GM06990 (cell line): ENCODE results near the gene SEMA7A.

Experiments used
- DNase-seq: peaks from one replicate; pipeline ENCODE4 v3.0.0-alpha.2; 2011; ENCODE audit not compliant: insufficient read length; ENCODE audit errors: extremely low read depth
- H3K27me3 ChIP-seq: replicated peaks from 2 replicates; pipeline ENCODE4 v1.6.0; 2011; ENCODE audit warnings: low read length; ENCODE audit not compliant: control insufficient read depth, insufficient read depth
- H3K36me3 ChIP-seq: 2 replicates; pipeline ENCODE4 v1.5.1; 2011; ENCODE audit warnings: low read length; ENCODE audit not compliant: control insufficient read depth, insufficient read depth
- H3K4me3 ChIP-seq: replicated peaks from 2 replicates; pipeline ENCODE4 v1.5.1; 2011; ENCODE audit warnings: low read depth, mild to moderate bottlenecking, control low read depth, low read length
- TF ChIP-seq, protein P1 (sequence below): IDR thresholded peaks from 2 replicates; pipeline ENCODE4 v1.5.1; 2011; ENCODE audit warnings: low read length, control low read depth, mild to moderate bottlenecking, inconsistent platforms; ENCODE audit not compliant: insufficient read depth, poor library complexity, severe bottlenecking

Gene SEMA7A

GRCh38 chr15:74424901-74425528, 8.7 kb downstream of the SEMA7A start:
- peaks cover 53% of the 10 kb centered on the region for H3K36me3 ChIP-seq
- peak overlapping the region; percentile 18 for H3K4me3 ChIP-seq
- no peak for DNase-seq
- no peaks in the 10 kb centered on the region for H3K27me3 ChIP-seq
- TF ChIP-seq, protein P1, sequence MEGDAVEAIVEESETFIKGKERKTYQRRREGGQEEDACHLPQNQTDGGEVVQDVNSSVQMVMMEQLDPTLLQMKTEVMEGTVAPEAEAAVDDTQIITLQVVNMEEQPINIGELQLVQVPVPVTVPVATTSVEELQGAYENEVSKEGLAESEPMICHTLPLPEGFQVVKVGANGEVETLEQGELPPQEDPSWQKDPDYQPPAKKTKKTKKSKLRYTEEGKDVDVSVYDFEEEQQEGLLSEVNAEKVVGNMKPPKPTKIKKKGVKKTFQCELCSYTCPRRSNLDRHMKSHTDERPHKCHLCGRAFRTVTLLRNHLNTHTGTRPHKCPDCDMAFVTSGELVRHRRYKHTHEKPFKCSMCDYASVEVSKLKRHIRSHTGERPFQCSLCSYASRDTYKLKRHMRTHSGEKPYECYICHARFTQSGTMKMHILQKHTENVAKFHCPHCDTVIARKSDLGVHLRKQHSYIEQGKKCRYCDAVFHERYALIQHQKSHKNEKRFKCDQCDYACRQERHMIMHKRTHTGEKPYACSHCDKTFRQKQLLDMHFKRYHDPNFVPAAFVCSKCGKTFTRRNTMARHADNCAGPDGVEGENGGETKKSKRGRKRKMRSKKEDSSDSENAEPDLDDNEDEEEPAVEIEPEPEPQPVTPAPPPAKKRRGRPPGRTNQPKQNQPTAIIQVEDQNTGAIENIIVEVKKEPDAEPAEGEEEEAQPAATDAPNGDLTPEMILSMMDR = no peak

DNA sequence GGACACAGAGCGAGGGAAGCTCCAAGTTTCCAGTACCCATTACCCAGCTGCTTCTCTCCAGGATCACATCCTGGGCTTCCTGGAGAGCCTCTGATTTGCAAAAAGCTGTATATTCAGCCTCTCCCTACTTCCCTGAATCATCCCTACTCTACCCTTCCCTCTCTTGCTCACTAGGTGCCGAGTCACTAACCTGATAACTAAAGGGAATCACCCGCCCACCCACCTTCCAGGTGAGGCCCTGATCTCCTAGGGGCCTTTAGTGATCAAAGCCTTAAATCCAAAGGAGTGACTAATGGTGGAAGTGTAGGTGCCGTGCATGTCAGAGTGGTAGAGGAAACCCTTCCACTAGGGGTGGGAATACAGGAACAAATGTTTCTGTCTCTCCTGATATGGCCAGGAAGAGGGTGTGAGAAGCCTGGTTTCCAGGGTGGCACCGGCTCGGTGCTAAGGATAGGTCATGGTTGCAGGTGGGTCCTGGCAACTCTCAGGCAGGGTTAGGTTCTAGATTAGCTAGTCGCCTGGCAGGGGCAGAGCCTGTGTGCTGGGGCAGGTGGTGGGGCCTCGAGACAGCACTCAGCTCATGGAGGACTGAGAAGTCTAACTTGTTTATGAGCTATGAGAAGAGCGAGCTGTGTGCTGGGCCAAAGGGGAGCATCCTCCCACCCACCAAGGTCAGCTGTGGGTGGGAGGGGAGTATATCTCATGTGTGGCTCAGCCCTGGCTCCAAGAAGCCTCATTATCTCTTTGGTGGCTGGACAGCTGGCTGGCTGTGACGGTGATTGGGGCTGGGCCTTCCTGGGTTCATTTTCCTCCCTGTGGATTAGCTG, 10.1 kb downstream of the SEMA7A start:
- DNase-seq = no peak
- TF ChIP-seq, protein P1 = no peak
- H3K27me3 ChIP-seq = no peaks in the 10 kb centered on the region
- H3K4me3 ChIP-seq = peak overlapping the region; percentile 40
- H3K36me3 ChIP-seq = peaks cover 58% of the 10 kb centered on the region

- Histone ChIP-seq H3K4me3 (peak overlapping the region; percentile 40), H3K36me3 (peaks cover 59% of the 10 kb centered on the region), H3K27me3 (no peaks in the 10 kb centered on the region)
- DNase-seq = no peak
- TF ChIP-seq, protein P1 = no peak
Observed at GRCh38 chr15:74422652-74423430, 10.9 kb downstream of the SEMA7A start.

GRCh38 chr15:74422265-74422651, 11.5 kb downstream of the SEMA7A start:
- Histone ChIP-seq H3K36me3 (peaks cover 64% of the 10 kb centered on the region), H3K4me3 (peak overlapping the region; percentile 40), H3K27me3 (no peaks in the 10 kb centered on the region)
- DNase-seq = no peak
- TF ChIP-seq, protein P1 = no peak

DNA sequence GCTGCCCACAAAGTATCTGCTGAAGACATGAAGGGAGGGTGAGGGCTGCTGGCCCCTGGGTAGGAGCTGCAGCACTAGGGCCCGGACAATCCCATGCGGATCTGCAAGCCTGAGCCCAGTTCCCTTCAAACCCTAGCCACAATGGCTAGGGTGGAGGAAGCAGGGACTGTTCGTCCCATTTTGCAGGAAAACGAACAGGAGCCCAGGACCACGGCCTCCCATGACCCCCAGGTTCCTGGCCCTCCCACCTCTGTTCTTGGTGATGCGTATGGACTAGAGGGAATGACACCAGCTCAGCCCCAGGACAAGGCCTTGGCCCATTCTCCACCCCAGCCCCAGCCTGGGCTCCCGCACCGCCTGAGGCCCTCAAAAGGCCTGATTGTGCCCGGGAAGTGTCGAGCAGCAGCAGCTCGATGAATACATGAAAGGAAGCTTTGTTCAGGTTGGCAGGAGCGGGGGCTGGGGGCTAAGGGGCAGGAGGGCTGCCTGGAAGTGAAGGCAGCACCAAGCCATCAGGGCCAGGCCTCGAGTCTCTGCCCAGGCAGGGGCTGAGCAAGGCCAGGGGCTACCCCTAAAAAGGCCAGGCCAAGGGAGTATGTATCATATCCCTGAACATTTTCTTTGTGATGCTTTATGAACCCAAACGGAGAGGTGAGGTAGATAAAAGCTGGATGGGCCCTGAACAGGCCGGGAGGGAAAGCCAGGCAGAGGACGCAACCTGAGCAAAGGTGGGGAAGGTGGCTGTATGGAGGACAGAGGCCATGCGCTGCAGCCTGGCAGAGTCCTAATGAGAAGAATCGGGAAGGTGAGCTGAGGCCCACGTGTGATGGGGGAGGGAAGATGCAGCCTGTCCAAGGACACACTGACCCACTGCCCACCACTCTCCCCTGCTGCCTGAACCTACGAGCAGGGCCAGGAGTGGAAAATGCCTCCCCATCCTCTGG, 12.2 kb downstream of the SEMA7A start:
- Histone ChIP-seq H3K36me3 (peaks cover 64% of the 10 kb centered on the region), H3K27me3 (no peaks in the 10 kb centered on the region), H3K4me3 (peak overlapping the region; percentile 43)
- DNase-seq = no peak
- TF ChIP-seq, protein P1 = no peak
